Measurements from ENCODE around the gene PDLIM7. TPM values are rescaled to one million over a fixed set of nuclear protein-coding genes. Genes with fewer than 3 reads are reported as not detected.

PDLIM7 gene
- total RNA-seq, 2 experiments from 2014 or later = 38.8 to 58.0 TPM

DNA sequence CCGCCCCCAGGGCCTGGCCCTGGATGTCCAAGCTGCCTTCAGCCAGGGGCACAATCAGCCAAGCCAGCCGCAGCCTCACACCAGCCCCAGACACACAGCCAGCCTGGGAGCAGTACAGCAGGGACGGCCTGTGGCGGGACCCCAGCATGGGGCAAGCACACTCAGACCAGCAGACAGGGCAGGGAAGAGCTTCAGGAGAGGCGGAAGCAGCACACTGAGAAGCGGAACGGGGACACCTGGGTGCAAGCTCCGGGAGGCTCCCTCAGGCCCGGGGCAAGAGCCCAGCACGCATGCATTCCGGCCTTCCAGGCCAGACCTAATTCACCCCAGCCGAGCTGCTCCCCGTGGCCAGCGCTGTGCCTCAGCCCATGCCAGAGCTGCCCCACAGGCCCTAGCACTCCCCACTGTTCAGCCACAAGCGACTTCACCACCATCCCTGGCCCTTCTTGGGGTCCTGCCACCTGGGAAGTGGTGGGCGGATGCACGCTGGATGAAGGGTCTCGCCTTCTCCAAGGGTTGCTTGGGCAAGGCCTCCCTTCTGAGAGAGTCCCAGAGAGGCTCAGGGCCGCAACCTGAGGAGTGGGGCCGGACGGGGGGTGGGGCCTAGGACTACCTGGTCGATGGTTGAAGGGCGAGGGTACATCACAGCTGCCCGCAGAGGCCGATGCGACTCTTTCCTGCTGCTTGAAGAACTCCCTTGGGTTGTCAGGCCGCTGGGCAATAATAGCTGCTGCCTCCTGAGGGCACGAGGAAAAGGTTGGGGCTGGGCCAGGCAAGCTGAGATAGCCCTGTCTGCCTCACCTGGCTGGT, 37.4 kb downstream of the PDLIM7 start:
- POLR2A ChIA-PET = no interaction called here
- no TSS peak for BruUV-seq (replicated peaks)

DNA sequence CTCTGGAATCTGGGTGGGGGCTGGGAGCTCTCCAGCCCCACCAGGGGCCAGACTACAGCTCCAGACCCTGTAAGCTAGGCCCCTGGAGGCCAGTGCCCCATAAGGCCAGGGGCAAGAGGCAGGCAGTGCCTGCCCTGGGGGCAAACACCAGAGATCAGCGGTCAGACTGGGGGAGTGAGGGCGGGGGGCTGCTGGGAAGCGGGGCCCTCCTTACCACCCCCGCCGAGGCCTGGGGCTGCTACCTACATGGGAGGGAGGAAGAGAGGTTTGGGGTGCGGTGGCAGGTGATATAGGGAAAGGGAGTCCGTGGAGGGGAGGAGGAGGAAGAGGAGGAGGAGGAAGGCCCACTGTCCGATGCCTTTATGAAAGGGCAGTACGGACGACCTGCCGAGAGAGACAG, 38.0 kb downstream of the PDLIM7 start:
- BruUV-seq (replicated peaks) = no TSS peak
- H3K79me2 ChIP-seq (ENCODE audit: insufficient read depth, low read depth, low read length) = no peaks in the 10 kb centered on the region
- H4K20me1 ChIP-seq (ENCODE audit: insufficient read depth, low read length) = no peaks in the 10 kb centered on the region
- no peak overlapping the region for H3K4me2 ChIP-seq (ENCODE audit: low read length)
- TF ChIP-seq EZH2phosphoT487 (IDR thresholded peaks at IDR 0.05; ENCODE audit: borderline replicate concordance, low read depth, low read length) = no peak
- TF ChIP-seq, protein P1, sequence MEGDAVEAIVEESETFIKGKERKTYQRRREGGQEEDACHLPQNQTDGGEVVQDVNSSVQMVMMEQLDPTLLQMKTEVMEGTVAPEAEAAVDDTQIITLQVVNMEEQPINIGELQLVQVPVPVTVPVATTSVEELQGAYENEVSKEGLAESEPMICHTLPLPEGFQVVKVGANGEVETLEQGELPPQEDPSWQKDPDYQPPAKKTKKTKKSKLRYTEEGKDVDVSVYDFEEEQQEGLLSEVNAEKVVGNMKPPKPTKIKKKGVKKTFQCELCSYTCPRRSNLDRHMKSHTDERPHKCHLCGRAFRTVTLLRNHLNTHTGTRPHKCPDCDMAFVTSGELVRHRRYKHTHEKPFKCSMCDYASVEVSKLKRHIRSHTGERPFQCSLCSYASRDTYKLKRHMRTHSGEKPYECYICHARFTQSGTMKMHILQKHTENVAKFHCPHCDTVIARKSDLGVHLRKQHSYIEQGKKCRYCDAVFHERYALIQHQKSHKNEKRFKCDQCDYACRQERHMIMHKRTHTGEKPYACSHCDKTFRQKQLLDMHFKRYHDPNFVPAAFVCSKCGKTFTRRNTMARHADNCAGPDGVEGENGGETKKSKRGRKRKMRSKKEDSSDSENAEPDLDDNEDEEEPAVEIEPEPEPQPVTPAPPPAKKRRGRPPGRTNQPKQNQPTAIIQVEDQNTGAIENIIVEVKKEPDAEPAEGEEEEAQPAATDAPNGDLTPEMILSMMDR (conservative IDR thresholded peaks at IDR 0.05; ENCODE audit: low read length) = no peak
- no peaks in the 10 kb centered on the region for H3K36me3 ChIP-seq (ENCODE audit: insufficient read depth, low read length)
- H3K9me2 ChIP-seq (ENCODE audit: insufficient read depth, low read length) = no peaks in the 10 kb centered on the region
- H3K9me3 ChIP-seq (ENCODE audit: low read length) = no peaks in the 10 kb centered on the region
- ChIA-PET CTCF (ENCODE audit: unreplicated experiment) (no interaction called here), POLR2A (no interaction called here)
- H2AFZ ChIP-seq (ENCODE audit: low read length) = no peak overlapping the region
- no peak for DNase-seq (ENCODE audit: low spot score)
- H3K4me1 ChIP-seq (ENCODE audit: insufficient read depth, low read length, poor library complexity, severe bottlenecking) = peaks cover 16% of the 10 kb centered on the region
- no peak overlapping the region for H3K4me3 ChIP-seq (ENCODE audit: low read depth, low read length, poor library complexity, severe bottlenecking)
- intact Hi-C loops (cut with micrococcal nuclease; ENCODE audit: unreplicated experiment) = loop anchor here (5.0 kb wide), 1 partner anchor 347 kb away; no protein-coding TSS in a partner anchor
- H3K27ac ChIP-seq (ENCODE audit: low read depth, low read length, poor library complexity, severe bottlenecking) = no peak overlapping the region

More for the DNA sequence above, 37.4 kb downstream of the PDLIM7 start:
- intact Hi-C loops (cut with micrococcal nuclease; ENCODE audit: unreplicated experiment) = loop anchor here (5.0 kb wide), 1 partner anchor 348 kb away; no protein-coding TSS in a partner anchor
- Histone ChIP-seq H3K4me2 (ENCODE audit: low read length) (no peak overlapping the region), H3K9me3 (ENCODE audit: low read length) (no peaks in the 10 kb centered on the region), H3K36me3 (ENCODE audit: insufficient read depth, low read length) (no peaks in the 10 kb centered on the region), H3K9me2 (ENCODE audit: insufficient read depth, low read length) (no peaks in the 10 kb centered on the region), H3K4me1 (ENCODE audit: insufficient read depth, low read length, poor library complexity, severe bottlenecking) (peaks cover 16% of the 10 kb centered on the region), H3K4me3 (ENCODE audit: low read depth, low read length, poor library complexity, severe bottlenecking) (no peak overlapping the region), H3K79me2 (ENCODE audit: insufficient read depth, low read depth, low read length) (no peaks in the 10 kb centered on the region), H4K20me1 (ENCODE audit: insufficient read depth, low read length) (no peaks in the 10 kb centered on the region), H2AFZ (ENCODE audit: low read length) (no peak overlapping the region), H3K27ac (ENCODE audit: low read depth, low read length, poor library complexity, severe bottlenecking) (no peak overlapping the region)
- no peak for DNase-seq (ENCODE audit: low spot score)
- TF ChIP-seq EZH2phosphoT487 (IDR thresholded peaks at IDR 0.05; ENCODE audit: borderline replicate concordance, low read depth, low read length) = no peak
- TF ChIP-seq, protein P1 (conservative IDR thresholded peaks at IDR 0.05; ENCODE audit: low read length) = no peak
- CTCF ChIA-PET (ENCODE audit: unreplicated experiment) = interaction anchor here (0.6 kb wide), 1 partner anchor 45 kb away, joined by 3 read pairs; no protein-coding TSS in a partner anchor

DNA sequence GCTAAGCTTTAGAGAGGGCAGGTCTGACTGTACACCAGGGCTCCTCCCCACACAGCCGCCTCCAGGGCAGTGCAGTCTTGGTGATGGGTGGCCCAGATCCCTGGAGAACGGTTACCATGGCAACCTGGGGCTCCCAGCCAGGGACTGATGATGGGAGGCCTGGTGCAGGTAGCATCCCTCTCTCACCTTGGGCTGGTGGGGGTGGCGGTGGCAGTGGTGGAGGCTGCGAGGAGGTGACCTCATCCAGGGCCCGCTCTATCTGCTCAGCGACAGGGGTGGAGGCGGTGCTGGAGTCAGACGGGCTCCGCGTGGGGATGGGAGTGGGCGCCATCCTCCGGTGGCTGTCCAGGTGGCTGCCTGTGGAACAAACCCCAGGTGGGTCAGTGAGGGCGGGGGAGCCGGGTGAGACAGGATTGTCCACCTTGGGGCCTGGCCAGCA, 38.5 kb downstream of the PDLIM7 start:
- no peak for DNase-seq (ENCODE audit: low spot score)
- CTCF ChIA-PET (ENCODE audit: unreplicated experiment) = no interaction called here
- Histone ChIP-seq H4K20me1 (ENCODE audit: insufficient read depth, low read length) (peaks cover under 1% of the 10 kb centered on the region; the same call in 1 of the 2 replicates), H2AFZ (ENCODE audit: low read length) (no peak overlapping the region), H3K4me2 (ENCODE audit: low read length) (no peak overlapping the region), H3K4me3 (ENCODE audit: low read depth, low read length, poor library complexity, severe bottlenecking) (no peak overlapping the region), H3K9me2 (ENCODE audit: insufficient read depth, low read length) (no peaks in the 10 kb centered on the region), H3K9me3 (ENCODE audit: low read length) (no peaks in the 10 kb centered on the region), H3K27ac (ENCODE audit: low read depth, low read length, poor library complexity, severe bottlenecking) (no peak overlapping the region), H3K79me2 (ENCODE audit: insufficient read depth, low read depth, low read length) (no peaks in the 10 kb centered on the region), H3K4me1 (ENCODE audit: insufficient read depth, low read length, poor library complexity, severe bottlenecking) (peaks cover 19% of the 10 kb centered on the region), H3K36me3 (ENCODE audit: insufficient read depth, low read length) (no peaks in the 10 kb centered on the region)
- no TSS peak for BruUV-seq (replicated peaks)
- POLR2A ChIA-PET = no interaction called here
- intact Hi-C loops (cut with micrococcal nuclease; ENCODE audit: unreplicated experiment) = loop anchor here (5.0 kb wide), 1 partner anchor 347 kb away; no protein-coding TSS in a partner anchor
- no peak for TF ChIP-seq EZH2phosphoT487 (IDR thresholded peaks at IDR 0.05; ENCODE audit: borderline replicate concordance, low read depth, low read length)
- TF ChIP-seq, protein P1 (conservative IDR thresholded peaks at IDR 0.05; ENCODE audit: low read length) = no peak

Measured in OCI-LY7 (cell line).